IPS-NIHi11 (cell line): ENCODE results near the gene MYO1D.
A peak's percentile ranks its signal among the peaks of the same experiment; 100 is the strongest.

ENCODE experiments used
- DNase-seq: peaks from one replicate; pipeline ENCODE4 v3.0.0; 2012; ENCODE audit warnings: mixed read lengths, low spot score

MYO1D gene

GRCh38 chr17:32486701-32487472 lies 390.0 kb downstream of the MYO1D start, which contains the start of gene CDK5R1:
TSS of gene CDK5R1 (plus strand) at chr17:32486993. CDS start at chr17:32487621, 628 bp downstream.
- DNase-seq, result peak; percentile 91

GRCh38 chr17:32486111-32486700 lies 390.7 kb downstream of the MYO1D start:
- DNase-seq, result peak; percentile 92

GRCh38 chr17:32485261-32486110 lies 391.4 kb downstream of the MYO1D start:
- no peak for DNase-seq

- DNase-seq, result no peak
Observed at GRCh38 chr17:32484628-32485027, 392.3 kb downstream of the MYO1D start.

GRCh38 chr17:32484041-32484461 lies 392.9 kb downstream of the MYO1D start:
- no peak for DNase-seq

GRCh38 chr17:32483451-32484019 lies 393.4 kb downstream of the MYO1D start:
- DNase-seq, result peak; percentile 80

- no peak for DNase-seq
Observed at GRCh38 chr17:32482568-32483320, 394.2 kb downstream of the MYO1D start.

GRCh38 chr17:32481193-32481592 lies 395.7 kb downstream of the MYO1D start:
- DNase-seq, result no peak

- DNase-seq, result no peak
Observed at GRCh38 chr17:32479074-32479617, 397.8 kb downstream of the MYO1D start.

- no peak for DNase-seq
Observed at GRCh38 chr17:32477220-32477619, 399.7 kb downstream of the MYO1D start.

GRCh38 chr17:32475258-32475657 lies 401.7 kb downstream of the MYO1D start:
- no peak for DNase-seq

GRCh38 chr17:32471652-32472051 lies 405.3 kb downstream of the MYO1D start:
- DNase-seq, result no peak

GRCh38 chr17:32470405-32471167 lies 406.3 kb downstream of the MYO1D start:
- DNase-seq, result no peak

- no peak for DNase-seq
Observed at GRCh38 chr17:32467949-32468348, 409.0 kb downstream of the MYO1D start.

- no peak for DNase-seq
Observed at GRCh38 chr17:32464374-32464773, 412.6 kb downstream of the MYO1D start.

GRCh38 chr17:32463304-32463703 lies 413.6 kb downstream of the MYO1D start:
- DNase-seq, result no peak

- DNase-seq, result peak; percentile 53
Observed at GRCh38 chr17:32461853-32462617, 414.9 kb downstream of the MYO1D start.

GRCh38 chr17:32461498-32461852 lies 415.4 kb downstream of the MYO1D start:
- DNase-seq, result no peak

GRCh38 chr17:32460054-32460453 lies 416.9 kb downstream of the MYO1D start:
- no peak for DNase-seq

- no peak for DNase-seq
Observed at GRCh38 chr17:32458371-32458770, 418.6 kb downstream of the MYO1D start.
